Osteocyte (in vitro differentiated cells): ENCODE results near the gene MIX23. TPM values are rescaled to one million over a fixed set of nuclear protein-coding genes. Genes with fewer than 3 reads are reported as not detected.

ENCODE experiments used
- DNase-seq: peaks from one replicate; pipeline ENCODE4 v3.0.0; 2021; ENCODE audit warnings: mixed read lengths; ENCODE audit not compliant: unreplicated experiment; ENCODE audit errors: extremely low spot score
- H3K27ac Mint-ChIP-seq: one replicate; pipeline ENCODE4 v1.8.0; 2021; ENCODE audit warnings: mild to moderate bottlenecking, mixed read lengths; ENCODE audit not compliant: unreplicated experiment
- H3K27me3 Mint-ChIP-seq: one replicate; pipeline ENCODE4 v1.8.0; 2021; ENCODE audit warnings: mixed read lengths; ENCODE audit not compliant: unreplicated experiment
- H3K36me3 Mint-ChIP-seq: one replicate; pipeline ENCODE4 v1.8.0; 2021; ENCODE audit warnings: mixed read lengths; ENCODE audit not compliant: unreplicated experiment
- H3K4me1 Mint-ChIP-seq: one replicate; pipeline ENCODE4 v1.8.0; 2021; ENCODE audit warnings: mixed read lengths; ENCODE audit not compliant: unreplicated experiment
- H3K4me3 Mint-ChIP-seq: one replicate; pipeline ENCODE4 v1.8.0; 2021; ENCODE audit warnings: mild to moderate bottlenecking, moderate library complexity, mixed read lengths; ENCODE audit not compliant: unreplicated experiment
- H3K9me3 Mint-ChIP-seq: one replicate; pipeline ENCODE4 v1.8.0; 2021; ENCODE audit warnings: mixed read lengths; ENCODE audit not compliant: unreplicated experiment
- CTCF ChIP-seq: fragments of 200-600 bp; sonication (generic); IDR thresholded peaks from 2 replicates; pipeline ENCODE4 v1.5.0; 2021; ENCODE audit warnings: antibody characterized with exemption, mild to moderate bottlenecking, moderate library complexity
- total RNA-seq: library from RNA; stranded (reverse); gene quantifications from 2 replicates; pipeline ENCODE4 v1.2.1, GENCODE V29; 2021

Gene MIX23
- total RNA-seq, 1 donor from 2014 or later: 18.1 TPM

- DNase-seq: no peak
- H3K27ac Mint-ChIP-seq: no peak overlapping the region
- no peaks in the 10 kb centered on the region for H3K4me1 Mint-ChIP-seq
- TF ChIP-seq CTCF: no peak
- H3K36me3 Mint-ChIP-seq: no peaks in the 10 kb centered on the region
- peaks cover 3% of the 10 kb centered on the region for H3K9me3 Mint-ChIP-seq
- peaks cover 4% of the 10 kb centered on the region for H3K27me3 Mint-ChIP-seq
- no peak overlapping the region for H3K4me3 Mint-ChIP-seq
Observed at GRCh38 chr3:122318620-122319019, 64.4 kb downstream of the MIX23 start.

GRCh38 chr3:122316368-122316767, 66.7 kb downstream of the MIX23 start:
- Mint-ChIP-seq H3K9me3 (peaks cover 3% of the 10 kb centered on the region), H3K36me3 (no peaks in the 10 kb centered on the region), H3K27me3 (peaks cover 8% of the 10 kb centered on the region), H3K27ac (no peak overlapping the region), H3K4me1 (no peaks in the 10 kb centered on the region), H3K4me3 (no peak overlapping the region)
- no peak for TF ChIP-seq CTCF
- no peak for DNase-seq

GRCh38 chr3:122315619-122316018, 67.4 kb downstream of the MIX23 start:
- Mint-ChIP-seq H3K9me3 (peaks cover 3% of the 10 kb centered on the region), H3K4me3 (no peak overlapping the region), H3K27ac (no peak overlapping the region), H3K36me3 (no peaks in the 10 kb centered on the region), H3K27me3 (peaks cover 8% of the 10 kb centered on the region), H3K4me1 (no peaks in the 10 kb centered on the region)
- DNase-seq: no peak
- no peak for TF ChIP-seq CTCF

GRCh38 chr3:122314228-122314876, 68.7 kb downstream of the MIX23 start:
- H3K27me3 Mint-ChIP-seq: peaks cover 7% of the 10 kb centered on the region
- DNase-seq: no peak
- H3K4me1 Mint-ChIP-seq: no peaks in the 10 kb centered on the region
- TF ChIP-seq CTCF: no peak
- no peak overlapping the region for H3K4me3 Mint-ChIP-seq
- no peak overlapping the region for H3K27ac Mint-ChIP-seq
- no peaks in the 10 kb centered on the region for H3K36me3 Mint-ChIP-seq
- no peaks in the 10 kb centered on the region for H3K9me3 Mint-ChIP-seq

- Mint-ChIP-seq H3K4me1 (no peaks in the 10 kb centered on the region), H3K4me3 (no peak overlapping the region), H3K27me3 (peaks cover 7% of the 10 kb centered on the region), H3K27ac (no peak overlapping the region), H3K9me3 (no peaks in the 10 kb centered on the region), H3K36me3 (no peaks in the 10 kb centered on the region)
- DNase-seq: no peak
- no peak for TF ChIP-seq CTCF
Observed at GRCh38 chr3:122313281-122313680, 69.8 kb downstream of the MIX23 start.
